Thyroid gland (tissue), 4 donors: ENCODE measurements around the gene SLC35B2. TPM values are rescaled to one million over a fixed set of nuclear protein-coding genes. Genes with fewer than 3 reads are reported as not detected.

ENCODE experiments used
- DNase-seq, 2 donors: peaks; one replicate each; pipeline ENCODE4 v3.0.0-alpha.2; 2019
- H3K27ac ChIP-seq, 3 donors: fragments of 200-600 bp; sonication (generic); 1 replicate in 2 of 3; 2 replicates in 1 of 3; pipeline ENCODE4 v1.5.1; 2016 to 2019; ENCODE audit warnings: mild to moderate bottlenecking in 1 of 3, moderate library complexity in 1 of 3
- H3K27me3 ChIP-seq: fragments of 200-600 bp; sonication (generic); one replicate; pipeline ENCODE4 v1.5.1; 2019
- H3K36me3 ChIP-seq, 2 donors: fragments of 200-600 bp; sonication (generic); one replicate each; pipeline ENCODE4 v1.5.1; 2016 to 2019
- H3K4me1 ChIP-seq, 2 donors: fragments of 200-600 bp; sonication (generic); one replicate each; pipeline ENCODE4 v1.5.1; 2017 to 2019
- H3K4me3 ChIP-seq, 3 donors: fragments of 200-600 bp; sonication (generic); replicated peaks in 1 of 3; 1 replicate in 2 of 3; 2 replicates in 1 of 3; pipeline ENCODE4 v1.5.1; 2016; ENCODE audit warnings: mild to moderate bottlenecking in 1 of 3
- H3K9me3 ChIP-seq: fragments of 200-600 bp; sonication (generic); one replicate; pipeline ENCODE4 v1.5.1; 2017
- CTCF ChIP-seq, 6 experiments: fragments of 200-600 bp in 3 of 6; fragments of 450-650 bp in 3 of 6; sonication (generic) in 3 of 6; IDR thresholded peaks; one replicate each; pipeline ENCODE4 v1.5.1; 2016 to 2019; ENCODE audit warnings: antibody characterized with exemption in 6 of 6, mild to moderate bottlenecking in 2 of 6, inconsistent platforms in 1 of 6, moderate library complexity in 1 of 6
- POLR2A ChIP-seq, 2 donors: fragments of 450-650 bp; IDR thresholded peaks; one replicate each; pipeline ENCODE4 v1.6.1; 2017; ENCODE audit warnings: antibody characterized with exemption in 2 of 2, mild to moderate bottlenecking in 2 of 2, moderate library complexity in 1 of 2
- WGBS, 2 donors: methylation state at CpG; one replicate each; pipeline ENCODE4 v1.1.5; 2017; 5-methylcytosine and 5-hydroxymethylcytosine counted together
- intact Hi-C: fragments of 100-400 bp; cut with DNase I; formaldehyde crosslinking; loops from one replicate; pipeline ENCODE4 v1.15.1; 2023
- total RNA-seq, 4 donors: library from RNA; depleted of rRNA; stranded (reverse); fragments of >200 nt; gene quantifications; one replicate each; pipeline ENCODE4 v1.2.3, GENCODE V29; 2016

Gene SLC35B2
- total RNA-seq, 4 donors from 2014 or later: 28.5 to 46.5 (median 41.8) TPM

- WGBS, 2 donors: 27 to 30% methylated on average over 15 of the region's 15 CpGs
- intact Hi-C loops: loop anchor here (5.0 kb wide), 1 partner anchor 86 kb away; no protein-coding TSS in a partner anchor
- TF ChIP-seq CTCF (IDR thresholded peaks at IDR 0.05) (peak in 1 of 6 experiments; percentile 38), POLR2A (IDR thresholded peaks at IDR 0.05) (no peak)
- Histone ChIP-seq H3K4me1 (peaks cover 10 to 22% of the 10 kb centered on the region in 2 donors), H3K27ac (peak overlapping the region in 2 of 3 donors; percentile 94 to 97), H3K36me3 (peaks cover 23 to 30% of the 10 kb centered on the region in 2 donors), H3K9me3 (no peaks in the 10 kb centered on the region), H3K4me3 (peak overlapping the region in 1 of 3 donors; percentile 92), H3K27me3 (no peaks in the 10 kb centered on the region)
- DNase-seq: no peak
Measured at GRCh38 chr6:44257753-44258324, 511 bp upstream of the SLC35B2 start.

GRCh38 chr6:44256775-44257024 is 628 bp downstream of the SLC35B2 start:
- TF ChIP-seq POLR2A (IDR thresholded peaks at IDR 0.05) (no peak), CTCF (IDR thresholded peaks at IDR 0.05) (no peak)
- Histone ChIP-seq H3K4me1 (peaks cover 5 to 14% of the 10 kb centered on the region in 2 donors), H3K27me3 (no peaks in the 10 kb centered on the region), H3K27ac (peak overlapping the region in 2 of 3 donors; percentile 94 to 97), H3K9me3 (no peaks in the 10 kb centered on the region), H3K4me3 (peak overlapping the region; percentile 43 to 95 (median 92)), H3K36me3 (peaks cover 34 to 41% of the 10 kb centered on the region in 2 donors)
- DNase-seq: no peak
- 1 to 4% methylated on average over 10 to 12 of the region's 12 CpGs for WGBS, 2 donors
- intact Hi-C loops: loop anchor here (5.0 kb wide), 1 partner anchor 84 kb away; no protein-coding TSS in a partner anchor

GRCh38 chr6:44255871-44256774 is 1.2 kb downstream of the SLC35B2 start:
- H3K9me3 ChIP-seq: no peaks in the 10 kb centered on the region
- intact Hi-C loops: loop anchor here (5.0 kb wide), 1 partner anchor 84 kb away; no protein-coding TSS in a partner anchor
- H3K4me3 ChIP-seq: peak overlapping the region; percentile 43 to 95 (median 92)
- H3K36me3 ChIP-seq: peaks cover 40 to 47% of the 10 kb centered on the region in 2 donors
- H3K27me3 ChIP-seq: no peaks in the 10 kb centered on the region
- peak overlapping the region in 2 of 3 donors; percentile 94 to 97 for H3K27ac ChIP-seq
- peaks cover 5 to 14% of the 10 kb centered on the region in 2 donors for H3K4me1 ChIP-seq
- WGBS, 2 donors: 26 to 39% methylated on average over 12 to 15 of the region's 15 CpGs
- TF ChIP-seq POLR2A (IDR thresholded peaks at IDR 0.05) (no peak), CTCF (IDR thresholded peaks at IDR 0.05) (no peak)
- peak; percentile 13 to 27 for DNase-seq

GRCh38 chr6:44255105-44255808 is 2.1 kb downstream of the SLC35B2 start:
- Histone ChIP-seq H3K4me3 (no peak overlapping the region), H3K27ac (no peak overlapping the region), H3K9me3 (no peaks in the 10 kb centered on the region), H3K27me3 (no peaks in the 10 kb centered on the region), H3K36me3 (peaks cover 48 to 56% of the 10 kb centered on the region in 2 donors), H3K4me1 (peaks cover 5 to 14% of the 10 kb centered on the region in 2 donors)
- intact Hi-C loops: loop anchor here (5.0 kb wide), 1 partner anchor 83 kb away; no protein-coding TSS in a partner anchor
- WGBS, 2 donors: 78 to 80% methylated on average over 11 to 13 of the region's 16 CpGs
- no peak for TF ChIP-seq CTCF (IDR thresholded peaks at IDR 0.05)
- no peak for DNase-seq
